NCI-H524 treated with DMSO at 0.1 percent for 48 hours (cell line): ENCODE results near the gene GPR78.

Experiments used
- DNase-seq: peaks from one replicate; lab custom pipeline; 2025; lab: John Stamatoyannopoulos, UW

The GPR78 gene

DNA sequence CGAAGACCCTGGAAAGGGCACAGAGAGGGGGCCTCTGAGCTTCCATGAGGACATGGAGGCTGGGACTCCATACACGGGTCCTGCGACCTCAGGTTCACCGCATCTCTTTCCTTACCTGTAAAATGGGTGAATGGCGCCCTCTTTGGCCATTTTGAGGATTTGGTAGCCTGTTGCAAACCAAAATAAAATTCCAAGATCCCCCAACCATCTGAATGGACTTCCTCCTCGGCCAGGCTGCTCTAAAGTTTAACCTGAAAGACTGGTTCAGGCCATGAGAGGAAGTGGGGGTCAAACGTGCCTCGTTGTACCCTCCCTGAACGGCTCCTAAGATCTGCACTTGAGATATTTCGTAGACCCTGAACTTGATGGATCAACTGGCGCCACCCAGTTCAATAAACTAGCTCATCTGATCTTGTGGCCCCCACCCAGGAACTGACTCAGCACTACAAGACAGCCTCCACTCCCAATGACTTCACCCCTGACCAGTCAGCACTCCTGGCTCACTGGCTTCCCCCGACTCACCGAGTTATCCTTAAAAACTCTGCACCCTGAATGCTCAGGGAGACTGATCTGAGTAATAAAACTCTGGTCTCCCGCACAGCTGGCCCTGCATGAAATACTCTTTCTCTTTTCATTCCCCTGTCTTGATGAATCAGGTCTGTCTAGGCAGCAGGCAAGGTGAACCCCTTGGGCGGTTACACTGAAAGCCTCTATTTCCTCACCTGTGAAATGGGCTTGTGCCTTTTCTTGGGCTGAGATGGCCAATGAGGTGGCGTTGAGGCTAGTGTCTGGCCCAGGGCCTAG lies 32.9 kb upstream of the GPR78 start:
- no peak for DNase-seq

DNA sequence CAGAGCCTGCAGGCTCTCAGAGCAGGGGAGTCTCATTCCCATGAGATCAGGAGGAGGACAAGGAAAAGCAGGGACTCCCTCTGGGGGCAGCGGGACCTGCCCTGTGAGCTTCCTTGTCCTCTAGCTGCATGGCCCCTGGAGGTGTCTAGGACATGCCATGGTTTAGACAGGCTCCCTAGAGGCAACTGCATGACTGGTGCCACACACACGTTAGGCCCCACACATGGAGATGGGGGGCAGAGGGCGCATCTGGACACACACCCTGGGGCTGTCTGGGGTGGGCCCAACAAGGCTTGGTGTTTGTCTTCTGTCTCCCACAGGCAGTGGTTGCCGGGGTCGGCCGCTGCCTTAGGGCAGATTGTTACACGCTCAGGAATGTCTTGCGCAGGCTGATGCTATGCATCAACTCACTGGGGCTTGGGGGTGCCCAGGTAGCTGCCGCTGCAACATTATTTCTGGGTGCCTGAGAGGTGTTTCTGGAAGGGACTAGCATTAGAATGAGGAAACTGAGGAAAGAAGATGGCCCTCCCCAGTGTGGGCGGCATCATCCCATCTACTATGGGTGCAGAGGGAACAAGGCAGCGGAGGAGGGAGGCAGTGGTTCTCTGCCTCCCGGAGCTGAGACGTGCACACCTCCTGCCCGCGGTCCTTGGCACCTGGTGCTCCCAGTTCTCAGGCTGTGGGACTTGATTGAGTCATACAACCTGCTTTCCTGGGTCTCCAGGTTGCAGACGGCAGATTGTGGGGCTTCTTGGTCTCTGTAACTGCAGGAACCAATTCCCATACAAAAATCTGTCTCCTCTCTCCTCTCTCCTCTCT lies 32.1 kb upstream of the GPR78 start:
- no peak for DNase-seq

DNA sequence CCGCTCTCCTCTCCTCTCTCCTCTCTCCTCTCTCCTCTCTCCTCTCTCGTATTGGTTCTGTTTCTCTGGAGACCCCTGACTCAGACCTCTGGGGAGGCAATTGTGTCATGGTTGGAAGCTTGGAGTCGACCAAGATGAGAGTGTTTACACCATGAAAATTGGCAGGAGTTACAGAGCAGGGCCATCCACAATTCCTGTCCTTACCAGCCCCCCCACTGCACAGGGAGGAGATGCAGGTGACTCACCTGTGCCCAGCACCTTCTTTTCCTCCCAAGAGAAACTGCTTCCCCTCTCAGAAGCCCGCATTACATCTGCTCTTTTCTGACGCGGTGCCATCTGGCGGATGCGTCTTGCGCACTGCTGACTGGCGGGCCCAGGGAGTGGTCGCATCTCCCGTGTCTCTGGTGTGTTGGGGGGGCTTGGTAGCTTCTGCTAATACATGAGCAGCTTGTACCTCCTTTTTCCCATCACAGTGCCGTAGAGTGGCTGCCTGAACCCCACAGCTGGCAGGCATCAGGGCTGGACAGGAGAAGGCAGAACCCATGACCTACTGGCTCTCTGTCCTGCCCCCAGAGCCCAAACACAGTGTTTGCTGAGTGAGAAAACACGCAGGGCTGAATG lies 31.4 kb upstream of the GPR78 start:
- no peak for DNase-seq

- no peak for DNase-seq
Measured at GRCh38 chr4:8549352-8549931, 30.8 kb upstream of the GPR78 start.

- no peak for DNase-seq
Measured at GRCh38 chr4:8550691-8551090, 29.5 kb upstream of the GPR78 start.

DNA sequence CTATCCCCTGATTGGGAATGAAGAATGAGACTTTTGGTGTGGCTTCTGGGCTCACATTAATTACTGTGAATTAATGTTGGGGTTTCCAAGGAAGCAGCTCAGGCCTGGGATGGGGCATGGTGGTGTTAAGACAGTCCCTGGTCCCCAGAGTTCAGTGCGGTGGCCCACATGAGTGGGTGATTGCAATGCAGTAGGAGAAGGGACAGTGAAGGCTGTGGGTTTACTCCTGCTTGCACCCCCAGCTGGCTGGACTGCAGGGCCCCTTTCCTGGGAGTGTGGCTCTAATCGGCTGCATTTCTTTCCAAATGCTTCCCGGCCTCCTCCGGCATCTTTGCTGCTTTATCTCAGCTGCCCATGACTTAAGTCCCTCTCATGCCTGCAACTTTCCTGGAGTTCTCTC lies 28.2 kb upstream of the GPR78 start:
- no peak for DNase-seq

DNA sequence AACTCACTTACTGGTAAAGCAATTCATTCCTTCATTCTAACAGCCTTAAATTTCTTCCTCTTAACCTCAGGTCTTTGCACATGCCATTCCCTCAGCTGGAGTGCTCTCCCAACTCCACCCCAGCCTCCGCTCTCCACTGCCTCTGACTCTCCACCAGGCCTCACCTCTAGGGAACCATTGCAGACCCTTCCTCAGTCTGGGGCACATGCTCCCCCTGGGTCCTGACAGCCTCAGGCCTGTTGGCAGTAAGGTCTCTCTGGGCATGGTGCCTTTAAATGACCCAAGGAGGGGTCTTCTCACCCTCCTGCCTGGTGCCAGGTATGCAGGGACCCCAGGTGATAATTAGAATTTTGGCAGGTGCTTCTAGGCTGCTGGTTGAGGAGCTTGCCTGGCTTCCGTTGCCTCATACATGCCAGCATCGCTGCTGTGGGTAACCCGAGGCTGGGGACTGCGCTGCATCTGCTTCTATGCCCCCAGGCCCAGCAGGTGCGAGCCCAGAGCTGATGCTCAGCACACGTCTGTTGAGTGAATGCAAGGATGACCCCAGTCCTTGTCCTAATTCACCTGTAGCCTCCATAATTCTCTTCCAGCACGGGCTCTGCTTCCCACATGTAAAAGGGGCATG lies 27.5 kb upstream of the GPR78 start:
- no peak for DNase-seq

DNA sequence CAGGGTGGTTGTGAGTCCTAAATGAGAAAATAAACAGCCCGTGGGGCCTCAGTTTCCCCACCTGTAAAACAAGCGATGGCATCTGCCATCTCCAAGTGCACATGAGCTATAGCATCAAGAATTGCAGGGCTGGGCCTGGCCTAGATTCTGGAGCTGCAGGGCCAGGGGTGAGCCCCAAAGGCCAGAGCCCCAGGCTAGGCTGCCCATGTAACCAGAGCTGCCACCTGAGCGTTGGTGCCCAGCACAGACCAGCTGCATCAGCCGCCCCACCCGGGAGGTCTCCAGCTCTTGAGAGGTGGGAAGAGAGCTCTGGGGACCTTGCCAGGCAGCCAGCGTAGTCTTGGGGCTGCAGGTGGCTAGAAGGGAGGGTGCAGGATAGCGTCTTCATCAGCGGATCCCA lies 27.0 kb upstream of the GPR78 start:
- no peak for DNase-seq

GRCh38 chr4:8553991-8554405 lies 26.2 kb upstream of the GPR78 start:
- no peak for DNase-seq

GRCh38 chr4:8554555-8555100 lies 25.6 kb upstream of the GPR78 start:
- no peak for DNase-seq

- no peak for DNase-seq
Measured at GRCh38 chr4:8555716-8556115, 24.5 kb upstream of the GPR78 start.

- peak; percentile 18 for DNase-seq
Measured at GRCh38 chr4:8556341-8557150, 23.6 kb upstream of the GPR78 start.

DNA sequence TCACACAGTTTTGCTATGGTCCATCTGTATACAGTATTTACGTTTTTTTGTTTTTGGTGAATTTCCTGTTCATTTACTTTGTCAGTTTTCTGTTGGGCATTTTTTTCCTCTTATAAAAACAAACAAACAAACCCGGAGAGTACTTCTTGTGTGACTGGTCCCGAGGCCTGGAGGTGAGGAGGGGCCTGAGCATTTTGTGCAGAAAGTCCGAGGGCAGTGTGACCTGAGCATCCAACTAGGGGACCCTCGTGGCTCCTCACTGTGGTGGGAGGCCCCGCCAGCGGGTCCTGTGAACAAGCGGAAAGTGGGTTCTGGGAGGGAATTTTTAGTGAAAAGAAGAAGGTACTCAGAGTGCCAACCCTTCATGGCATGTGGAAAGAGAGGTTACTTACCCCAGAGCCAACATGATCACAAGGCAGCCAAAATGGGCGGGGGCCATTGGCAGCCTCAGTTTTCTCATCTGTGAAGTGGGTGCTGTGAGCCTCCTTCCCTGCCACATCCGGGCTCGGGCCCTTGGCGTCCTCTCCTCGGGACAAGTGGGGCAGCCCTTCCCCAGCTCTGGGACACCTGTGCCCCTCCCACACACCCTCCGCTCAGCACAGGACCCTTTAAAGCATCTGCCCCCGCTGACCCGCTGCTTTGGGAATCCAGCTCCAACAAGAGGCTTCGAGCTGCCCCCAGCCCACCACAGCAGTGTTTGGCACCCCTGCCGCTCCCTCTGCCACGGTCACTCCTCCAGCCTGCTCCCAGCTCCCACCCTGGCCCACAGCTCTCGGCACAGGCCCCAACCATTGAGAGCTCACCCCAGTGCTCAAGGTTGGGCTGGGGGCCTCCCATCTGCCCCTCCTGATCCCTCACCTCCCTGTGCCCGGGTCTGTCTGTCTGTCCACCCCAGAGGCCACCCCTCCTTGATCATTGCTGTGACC lies 22.8 kb upstream of the GPR78 start:
- DNase-seq, result no peak

DNA sequence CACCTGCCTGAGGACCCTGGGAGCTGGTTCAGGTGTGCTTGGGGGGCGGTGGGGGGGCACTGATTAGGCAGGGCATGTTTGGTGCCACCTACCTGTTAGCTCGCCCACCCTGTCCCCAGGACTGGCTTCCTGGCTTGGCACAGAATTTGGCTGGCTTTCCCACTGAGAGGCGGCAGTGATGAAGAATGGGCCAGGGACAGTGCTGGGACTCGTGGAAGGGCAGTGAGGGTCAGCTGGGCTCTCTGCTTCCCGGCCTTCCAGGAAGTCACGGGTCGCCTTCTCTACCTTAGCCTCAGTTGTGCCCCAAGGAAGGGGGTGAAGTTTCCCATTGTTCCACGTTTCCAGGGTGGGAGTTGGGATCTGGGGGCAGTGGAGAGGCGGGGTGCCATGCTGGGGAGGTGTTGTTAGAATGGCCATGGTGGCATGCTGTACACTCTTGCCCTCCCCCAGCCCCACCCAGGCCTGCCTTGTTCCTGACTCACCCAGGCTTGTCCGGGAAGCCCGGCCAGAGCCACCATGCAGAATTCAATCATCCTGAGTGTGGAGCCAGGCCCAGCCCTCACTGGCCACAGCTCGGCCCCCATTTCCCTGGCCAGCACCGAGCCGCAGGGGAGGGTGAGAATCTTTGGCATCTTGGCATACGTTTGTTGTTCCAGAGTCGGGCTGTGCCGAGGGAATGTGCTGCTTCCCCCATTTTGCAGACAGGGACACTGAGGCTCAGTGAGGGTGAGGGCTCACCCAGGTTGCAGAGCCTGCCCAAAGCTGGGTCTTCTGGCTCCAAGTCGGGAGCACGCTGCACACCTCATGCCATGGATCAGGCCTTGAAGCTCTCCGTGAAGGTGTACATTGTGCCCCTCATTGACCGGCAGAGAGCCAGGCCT lies 21.9 kb upstream of the GPR78 start:
- no peak for DNase-seq

DNA sequence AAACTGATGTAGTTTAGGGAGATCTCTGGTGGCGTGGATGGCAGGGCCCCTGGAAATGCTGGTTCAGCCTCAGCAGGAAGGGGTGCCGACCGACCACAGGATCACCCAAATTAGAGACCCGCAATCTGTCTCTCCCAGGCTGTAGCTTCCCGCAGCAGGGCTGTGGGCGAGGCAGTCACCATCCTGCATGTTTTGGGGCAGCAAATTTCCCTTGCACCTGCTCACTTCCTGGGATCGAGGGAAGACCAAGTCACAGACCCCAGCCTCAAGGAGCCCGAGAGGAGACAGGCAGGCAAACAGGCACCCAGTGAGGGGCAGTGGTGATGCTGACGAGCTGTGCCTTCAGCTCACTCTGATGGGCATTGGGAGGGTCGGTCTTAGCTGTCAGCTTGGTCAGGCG lies 21.2 kb upstream of the GPR78 start:
- DNase-seq, result no peak

- no peak for DNase-seq
Measured at GRCh38 chr4:8559524-8560264, 20.5 kb upstream of the GPR78 start.

GRCh38 chr4:8560265-8561047 lies 19.7 kb upstream of the GPR78 start:
- no peak for DNase-seq
